Occipital lobe (tissue), 2 donors: ENCODE data around the gene BTD. TPM values are rescaled to one million over a fixed set of nuclear protein-coding genes. Genes with fewer than 3 reads are reported as not detected.
"Not testable (repeated sequence)": the region's sequence is repeated elsewhere in the genome, so short reads cannot be mapped to it uniquely, and the experiment has no call there.

Experiments
- DNase-seq: peaks from one replicate; lab custom pipeline; 2025; lab: John Stamatoyannopoulos, UW
- total RNA-seq: library from RNA; depleted of rRNA; stranded (reverse); fragments of >200 nt; gene quantifications from one replicate; pipeline ENCODE4 v1.2.3, GENCODE V29; 2014

The BTD gene
- total RNA-seq, 1 donor from 2014 or later: 19.5 TPM

GRCh38 chr3:15602816-15603215, 1.3 kb downstream of the BTD start:
- not testable (repeated sequence) for DNase-seq

- DNase-seq: not testable (repeated sequence)
Observed at GRCh38 chr3:15604584-15604983, 3.0 kb downstream of the BTD start.

- no peak for DNase-seq
Observed at GRCh38 chr3:15606434-15606891, 4.9 kb downstream of the BTD start.

- no peak for DNase-seq
Observed at GRCh38 chr3:15610082-15610759, 8.7 kb downstream of the BTD start.

- no peak for DNase-seq
Observed at GRCh38 chr3:15611018-15611417, 9.5 kb downstream of the BTD start.

GRCh38 chr3:15612001-15612400, 10.5 kb downstream of the BTD start:
- DNase-seq: no peak

- no peak for DNase-seq
Observed at GRCh38 chr3:15614958-15615357, 13.4 kb downstream of the BTD start.

GRCh38 chr3:15616053-15616452, 14.5 kb downstream of the BTD start:
- no peak for DNase-seq

- not testable (repeated sequence) for DNase-seq
Observed at GRCh38 chr3:15619659-15620464, 18.3 kb downstream of the BTD start.

- no peak for DNase-seq
Observed at GRCh38 chr3:15623535-15624440, 22.2 kb downstream of the BTD start.

- no peak for DNase-seq
Observed at GRCh38 chr3:15628967-15629366, 27.4 kb downstream of the BTD start.

GRCh38 chr3:15629860-15630597, 28.5 kb downstream of the BTD start:
- peak; percentile 39 for DNase-seq

GRCh38 chr3:15630646-15631350, 29.3 kb downstream of the BTD start:
- no peak for DNase-seq

GRCh38 chr3:15631426-15632211, 30.1 kb downstream of the BTD start:
- DNase-seq: no peak

- no peak for DNase-seq
Observed at GRCh38 chr3:15632212-15632580, 30.7 kb downstream of the BTD start.

- DNase-seq: no peak
Observed at GRCh38 chr3:15633159-15633558, 31.6 kb downstream of the BTD start.

GRCh38 chr3:15633766-15634598, 32.4 kb downstream of the BTD start:
- DNase-seq: no peak

- DNase-seq: no peak
Observed at GRCh38 chr3:15634671-15635070, 33.1 kb downstream of the BTD start.
